Mesendoderm (in vitro differentiated cells): ENCODE data around the gene KIF5B.
A peak's percentile ranks its signal among the peaks of the same experiment; 100 is the strongest.
"Not testable (repeated sequence)": the region's sequence is repeated elsewhere in the genome, so short reads cannot be mapped to it uniquely, and the experiment has no call there.

ENCODE experiments used
- DNase-seq: peaks from one replicate; pipeline ENCODE4 v3.0.0; 2013
- H2AK5ac ChIP-seq: 2 replicates; pipeline ENCODE4 v1.6.1; 2013; ENCODE audit warnings: low read length, inconsistent platforms
- H2BK120ac ChIP-seq: 2 replicates; pipeline ENCODE4 v1.6.1; 2013; ENCODE audit warnings: low read depth, mild to moderate bottlenecking, low read length, moderate library complexity, mixed read lengths
- H2BK15ac ChIP-seq: replicated peaks from 2 replicates; pipeline ENCODE4 v1.6.1; 2013; ENCODE audit warnings: low read depth, mild to moderate bottlenecking, moderate library complexity
- H2BK5ac ChIP-seq: 2 replicates; pipeline ENCODE4 v1.6.1; 2013; ENCODE audit warnings: low read length, inconsistent platforms
- H3K18ac ChIP-seq: 2 replicates; pipeline ENCODE4 v1.6.1; 2013; ENCODE audit warnings: mild to moderate bottlenecking, low read length, mixed read lengths
- H3K23ac ChIP-seq: one replicate; pipeline ENCODE4 v1.6.1; 2013; ENCODE audit warnings: low read length
- H3K27ac ChIP-seq: 2 replicates; pipeline ENCODE4 v1.5.1; 2013; ENCODE audit warnings: low read depth, mild to moderate bottlenecking, inconsistent platforms, low read length, moderate library complexity
- H3K27me3 ChIP-seq: 2 replicates; pipeline ENCODE4 v1.6.1; 2013; ENCODE audit warnings: low read length, control low read depth, mild to moderate bottlenecking, inconsistent platforms; ENCODE audit not compliant: insufficient read depth, poor library complexity
- H3K36me3 ChIP-seq: 2 replicates; pipeline ENCODE4 v1.6.1; 2013; ENCODE audit warnings: low read length, inconsistent platforms; ENCODE audit not compliant: control insufficient read depth, insufficient read depth
- H3K4ac ChIP-seq: one replicate; pipeline ENCODE4 v1.6.1; 2013; ENCODE audit warnings: low read depth, mild to moderate bottlenecking, low read length, moderate library complexity
- H3K4me1 ChIP-seq: 2 replicates; pipeline ENCODE4 v1.6.1; 2013; ENCODE audit warnings: low read depth, low read length, inconsistent platforms; ENCODE audit not compliant: control insufficient read depth
- H3K4me2 ChIP-seq: 2 replicates; pipeline ENCODE4 v1.6.1; 2013; ENCODE audit warnings: low read length
- H3K4me3 ChIP-seq: 2 replicates; pipeline ENCODE4 v1.5.1; 2013; ENCODE audit warnings: mild to moderate bottlenecking, low read length
- H3K56ac ChIP-seq: one replicate; pipeline ENCODE4 v1.6.1; 2013; ENCODE audit warnings: low read length
- H3K79me1 ChIP-seq: 2 replicates; pipeline ENCODE4 v1.6.1; 2013; ENCODE audit warnings: low read length, inconsistent platforms
- H3K79me2 ChIP-seq: 2 replicates; pipeline ENCODE4 v1.6.1; 2013; ENCODE audit warnings: mild to moderate bottlenecking, low read length; ENCODE audit not compliant: control insufficient read depth, insufficient read depth
- H3K9ac ChIP-seq: 2 replicates; pipeline ENCODE4 v1.6.1; 2013; ENCODE audit warnings: low read length, inconsistent platforms
- H4K5ac ChIP-seq: one replicate; pipeline ENCODE4 v1.6.1; 2013; ENCODE audit warnings: low read length
- H4K8ac ChIP-seq: one replicate; pipeline ENCODE4 v1.6.1; 2013; ENCODE audit warnings: low read depth, mild to moderate bottlenecking, control low read depth, low read length, moderate library complexity
- WGBS: extraction: QIAGEN DNeasy Blood & Tissue Kit; methylation state at CpG from one replicate; pipeline ENCODE4 v1.1.7; 2013; ENCODE audit warnings: low lambda C conversion rate, missing lambda C conversion rate; ENCODE audit not compliant: insufficient coverage; ENCODE audit errors: extremely low coverage; 5-methylcytosine and 5-hydroxymethylcytosine counted together

Gene KIF5B

GRCh38 chr10:31977440-31978155 lies 78.6 kb downstream of the KIF5B start:
- Histone ChIP-seq H4K5ac (no peak overlapping the region), H2AK5ac (no peak overlapping the region), H3K9ac (no peak overlapping the region), H4K8ac (no peak overlapping the region), H3K4me2 (no peak overlapping the region), H2BK5ac (no peak overlapping the region), H3K23ac (no peak overlapping the region), H3K4ac (no peak overlapping the region), H2BK15ac (no peak overlapping the region), H3K56ac (no peak overlapping the region), H3K27me3 (no peaks in the 10 kb centered on the region), H3K18ac (no peak overlapping the region), H2BK120ac (no peak overlapping the region), H3K36me3 (no peaks in the 10 kb centered on the region), H3K4me3 (no peak overlapping the region), H3K79me2 (no peaks in the 10 kb centered on the region), H3K79me1 (no peaks in the 10 kb centered on the region), H3K4me1 (no peaks in the 10 kb centered on the region), H3K27ac (no peak overlapping the region)
- peak; percentile 27 for DNase-seq
- no CpG with 5 or more reads among the region's 5 CpGs for WGBS

GRCh38 chr10:31975157-31975765 lies 81.0 kb downstream of the KIF5B start:
- Histone ChIP-seq H3K23ac (no peak overlapping the region), H2BK15ac (no peak overlapping the region), H3K4me3 (no peak overlapping the region), H3K4me2 (no peak overlapping the region), H3K56ac (no peak overlapping the region), H3K4me1 (no peaks in the 10 kb centered on the region), H3K9ac (no peak overlapping the region), H3K27me3 (no peaks in the 10 kb centered on the region), H3K4ac (no peak overlapping the region), H2BK5ac (no peak overlapping the region), H2BK120ac (no peak overlapping the region), H3K27ac (no peak overlapping the region), H3K79me1 (no peaks in the 10 kb centered on the region), H3K79me2 (no peaks in the 10 kb centered on the region), H4K5ac (no peak overlapping the region), H3K36me3 (no peaks in the 10 kb centered on the region), H2AK5ac (no peak overlapping the region), H4K8ac (no peak overlapping the region), H3K18ac (no peak overlapping the region)
- WGBS: no CpG with 5 or more reads among the region's 6 CpGs
- peak; percentile 19 for DNase-seq

- no peak overlapping the region for H3K27ac ChIP-seq
- H3K4me2 ChIP-seq: no peak overlapping the region
- WGBS: no CpG with 5 or more reads among the region's 4 CpGs
- H2BK15ac ChIP-seq: no peak overlapping the region
- no peak overlapping the region for H3K4me3 ChIP-seq
- no peak overlapping the region for H2AK5ac ChIP-seq
- H3K18ac ChIP-seq: no peak overlapping the region
- no peaks in the 10 kb centered on the region for H3K27me3 ChIP-seq
- H3K4ac ChIP-seq: no peak overlapping the region
- no peaks in the 10 kb centered on the region for H3K79me1 ChIP-seq
- no peak overlapping the region for H4K5ac ChIP-seq
- no peaks in the 10 kb centered on the region for H3K4me1 ChIP-seq
- no peak overlapping the region for H2BK5ac ChIP-seq
- DNase-seq: no peak
- no peak overlapping the region for H3K9ac ChIP-seq
- no peak overlapping the region for H2BK120ac ChIP-seq
- no peaks in the 10 kb centered on the region for H3K36me3 ChIP-seq
- H3K23ac ChIP-seq: no peak overlapping the region
- H3K56ac ChIP-seq: peak overlapping the region; percentile 44
- no peaks in the 10 kb centered on the region for H3K79me2 ChIP-seq
- H4K8ac ChIP-seq: no peak overlapping the region
Observed at GRCh38 chr10:31974434-31975124, 81.6 kb downstream of the KIF5B start.

- H2BK120ac ChIP-seq: no peak overlapping the region
- no peak overlapping the region for H3K4me3 ChIP-seq
- no peaks in the 10 kb centered on the region for H3K79me1 ChIP-seq
- no peak overlapping the region for H2AK5ac ChIP-seq
- WGBS: no CpG with 5 or more reads among the region's 9 CpGs
- no peak overlapping the region for H3K18ac ChIP-seq
- no peak overlapping the region for H3K27ac ChIP-seq
- H3K4me2 ChIP-seq: no peak overlapping the region
- DNase-seq: no peak
- H2BK5ac ChIP-seq: no peak overlapping the region
- H3K27me3 ChIP-seq: no peaks in the 10 kb centered on the region
- no peak overlapping the region for H3K4ac ChIP-seq
- no peaks in the 10 kb centered on the region for H3K36me3 ChIP-seq
- H4K5ac ChIP-seq: no peak overlapping the region
- no peak overlapping the region for H3K23ac ChIP-seq
- no peak overlapping the region for H2BK15ac ChIP-seq
- H3K79me2 ChIP-seq: no peaks in the 10 kb centered on the region
- H3K9ac ChIP-seq: no peak overlapping the region
- no peak overlapping the region for H3K56ac ChIP-seq
- no peaks in the 10 kb centered on the region for H3K4me1 ChIP-seq
- H4K8ac ChIP-seq: no peak overlapping the region
Observed at GRCh38 chr10:31972519-31973041, 83.6 kb downstream of the KIF5B start.

- H4K8ac ChIP-seq, H3K4me2 ChIP-seq, H2BK5ac ChIP-seq, DNase-seq, H3K9ac ChIP-seq, H3K4me1 ChIP-seq, H2BK120ac ChIP-seq, H3K4me3 ChIP-seq, H3K36me3 ChIP-seq, H3K79me1 ChIP-seq, H3K56ac ChIP-seq, H3K27ac ChIP-seq, H2AK5ac ChIP-seq, H3K27me3 ChIP-seq, H4K5ac ChIP-seq, H2BK15ac ChIP-seq, H3K18ac ChIP-seq, H3K23ac ChIP-seq, H3K4ac ChIP-seq, H3K79me2 ChIP-seq: not testable (repeated sequence)
- no CpG with 5 or more reads among the region's 32 CpGs for WGBS
Observed at GRCh38 chr10:31969847-31970246, 86.4 kb downstream of the KIF5B start.
